ENCODE results near the gene SCFD2. TPM values are rescaled to one million over a fixed set of nuclear protein-coding genes. Genes with fewer than 3 reads are reported as not detected.

SCFD2 gene
- total RNA-seq, 1 donor from 2014 or later, result 11.0 TPM

GRCh38 chr4:53066155-53066554, 299.7 kb downstream of the SCFD2 start:
- no peak overlapping the region for H3K4me3 ChIP-seq (ENCODE audit: low read depth, low read length)
- DNase-seq (ENCODE audit: low read depth), result no peak
- TF ChIP-seq, protein P1, sequence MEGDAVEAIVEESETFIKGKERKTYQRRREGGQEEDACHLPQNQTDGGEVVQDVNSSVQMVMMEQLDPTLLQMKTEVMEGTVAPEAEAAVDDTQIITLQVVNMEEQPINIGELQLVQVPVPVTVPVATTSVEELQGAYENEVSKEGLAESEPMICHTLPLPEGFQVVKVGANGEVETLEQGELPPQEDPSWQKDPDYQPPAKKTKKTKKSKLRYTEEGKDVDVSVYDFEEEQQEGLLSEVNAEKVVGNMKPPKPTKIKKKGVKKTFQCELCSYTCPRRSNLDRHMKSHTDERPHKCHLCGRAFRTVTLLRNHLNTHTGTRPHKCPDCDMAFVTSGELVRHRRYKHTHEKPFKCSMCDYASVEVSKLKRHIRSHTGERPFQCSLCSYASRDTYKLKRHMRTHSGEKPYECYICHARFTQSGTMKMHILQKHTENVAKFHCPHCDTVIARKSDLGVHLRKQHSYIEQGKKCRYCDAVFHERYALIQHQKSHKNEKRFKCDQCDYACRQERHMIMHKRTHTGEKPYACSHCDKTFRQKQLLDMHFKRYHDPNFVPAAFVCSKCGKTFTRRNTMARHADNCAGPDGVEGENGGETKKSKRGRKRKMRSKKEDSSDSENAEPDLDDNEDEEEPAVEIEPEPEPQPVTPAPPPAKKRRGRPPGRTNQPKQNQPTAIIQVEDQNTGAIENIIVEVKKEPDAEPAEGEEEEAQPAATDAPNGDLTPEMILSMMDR (IDR thresholded peaks at IDR 0.05; ENCODE audit: insufficient read depth, low read length, poor library complexity, severe bottlenecking), result no peak
- H3K27me3 ChIP-seq (ENCODE audit: control insufficient read depth, insufficient read depth, low read length), result no peaks in the 10 kb centered on the region
- no peaks in the 10 kb centered on the region for H3K36me3 ChIP-seq (ENCODE audit: control insufficient read depth, insufficient read depth, low read length)

GRCh38 chr4:53064609-53065008, 301.3 kb downstream of the SCFD2 start:
- Histone ChIP-seq H3K27me3 (ENCODE audit: control insufficient read depth, insufficient read depth, low read length) (no peaks in the 10 kb centered on the region), H3K36me3 (ENCODE audit: control insufficient read depth, insufficient read depth, low read length) (no peaks in the 10 kb centered on the region), H3K4me3 (ENCODE audit: low read depth, low read length) (no peak overlapping the region)
- DNase-seq (ENCODE audit: low read depth), result no peak
- TF ChIP-seq, protein P1 (IDR thresholded peaks at IDR 0.05; ENCODE audit: insufficient read depth, low read length, poor library complexity, severe bottlenecking), result no peak

DNA sequence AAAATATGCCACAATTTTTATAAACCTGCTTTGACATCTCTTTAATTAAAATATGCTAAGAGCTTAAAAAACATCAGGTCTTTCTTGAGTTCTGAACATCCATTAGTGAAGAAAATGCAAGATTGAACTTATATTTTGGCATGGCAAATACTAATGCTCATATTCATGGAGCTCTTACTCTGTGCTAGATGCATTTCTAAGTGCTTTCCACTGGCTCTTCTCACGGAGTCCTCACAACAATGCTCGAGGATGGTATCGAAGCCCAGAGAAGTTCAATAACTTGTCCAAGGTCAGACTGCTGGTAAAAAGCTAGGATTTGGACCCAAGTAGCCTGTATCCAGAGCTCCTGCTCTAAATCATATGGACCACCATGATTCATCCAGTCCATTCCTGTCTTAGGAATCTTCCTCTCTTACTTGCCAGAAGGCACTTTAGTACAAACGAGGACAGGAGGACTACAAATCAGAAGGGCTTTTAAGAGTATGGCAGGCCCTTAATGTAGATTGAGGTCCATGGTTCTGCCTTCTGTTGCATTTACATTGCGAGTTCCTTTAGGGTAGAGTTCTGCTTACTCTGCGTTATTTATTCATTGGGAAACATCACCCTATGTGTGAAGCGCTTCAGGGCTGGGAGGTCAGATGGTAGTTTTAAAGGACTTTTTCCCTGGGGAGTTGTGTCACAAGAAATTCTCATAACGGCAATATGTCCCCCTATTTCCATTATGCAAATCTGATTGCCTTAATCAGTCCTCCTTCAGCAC, 304.6 kb downstream of the SCFD2 start:
- H3K36me3 ChIP-seq (ENCODE audit: control insufficient read depth, insufficient read depth, low read length), result no peaks in the 10 kb centered on the region
- no peak overlapping the region for H3K4me3 ChIP-seq (ENCODE audit: low read depth, low read length)
- TF ChIP-seq, protein P1 (IDR thresholded peaks at IDR 0.05; ENCODE audit: insufficient read depth, low read length, poor library complexity, severe bottlenecking), result no peak
- no peak for DNase-seq (ENCODE audit: low read depth)
- H3K27me3 ChIP-seq (ENCODE audit: control insufficient read depth, insufficient read depth, low read length), result no peaks in the 10 kb centered on the region

GRCh38 chr4:53060278-53060677, 305.6 kb downstream of the SCFD2 start:
- H3K36me3 ChIP-seq (ENCODE audit: control insufficient read depth, insufficient read depth, low read length), result no peaks in the 10 kb centered on the region
- no peaks in the 10 kb centered on the region for H3K27me3 ChIP-seq (ENCODE audit: control insufficient read depth, insufficient read depth, low read length)
- no peak overlapping the region for H3K4me3 ChIP-seq (ENCODE audit: low read depth, low read length)
- no peak for DNase-seq (ENCODE audit: low read depth)
- TF ChIP-seq, protein P1 (IDR thresholded peaks at IDR 0.05; ENCODE audit: insufficient read depth, low read length, poor library complexity, severe bottlenecking), result no peak

GRCh38 chr4:53059871-53060270, 306.0 kb downstream of the SCFD2 start:
- TF ChIP-seq, protein P1 (IDR thresholded peaks at IDR 0.05; ENCODE audit: insufficient read depth, low read length, poor library complexity, severe bottlenecking), result no peak
- Histone ChIP-seq H3K4me3 (ENCODE audit: low read depth, low read length) (no peak overlapping the region), H3K36me3 (ENCODE audit: control insufficient read depth, insufficient read depth, low read length) (no peaks in the 10 kb centered on the region), H3K27me3 (ENCODE audit: control insufficient read depth, insufficient read depth, low read length) (no peaks in the 10 kb centered on the region)
- DNase-seq (ENCODE audit: low read depth), result no peak

GRCh38 chr4:53059256-53059655, 306.6 kb downstream of the SCFD2 start:
- DNase-seq (ENCODE audit: low read depth), result no peak
- H3K36me3 ChIP-seq (ENCODE audit: control insufficient read depth, insufficient read depth, low read length), result no peaks in the 10 kb centered on the region
- TF ChIP-seq, protein P1 (IDR thresholded peaks at IDR 0.05; ENCODE audit: insufficient read depth, low read length, poor library complexity, severe bottlenecking), result no peak

More at GRCh38 chr4:53059256-53059655, 306.6 kb downstream of the SCFD2 start:
- Histone ChIP-seq H3K27me3 (ENCODE audit: control insufficient read depth, insufficient read depth, low read length) (no peaks in the 10 kb centered on the region), H3K4me3 (ENCODE audit: low read depth, low read length) (no peak overlapping the region)
